HG03432 (cell line): ENCODE measurements around the gene MTCL1.

ENCODE experiments used
- ATAC-seq: cut with Tn5 transposase; IDR thresholded peaks from one replicate; pipeline ENCODE4 v1.9.1; 2021; ENCODE audit warnings: mild to moderate bottlenecking, moderate library complexity; ENCODE audit not compliant: unreplicated experiment

MTCL1 gene

GRCh38 chr18:8854962-8855361, 149.6 kb downstream of the MTCL1 start:
- ATAC-seq, result no peak

GRCh38 chr18:8856212-8856611, 150.9 kb downstream of the MTCL1 start:
- no peak for ATAC-seq

GRCh38 chr18:8856769-8857393, 151.5 kb downstream of the MTCL1 start:
- no peak for ATAC-seq

GRCh38 chr18:8857806-8858205, 152.4 kb downstream of the MTCL1 start:
- no peak for ATAC-seq

GRCh38 chr18:8858888-8859511, 153.6 kb downstream of the MTCL1 start:
- ATAC-seq, result no peak

- no peak for ATAC-seq
Observed at GRCh38 chr18:8860845-8861642, 155.7 kb downstream of the MTCL1 start.

GRCh38 chr18:8863427-8863826, 158.1 kb downstream of the MTCL1 start:
- ATAC-seq, result no peak

GRCh38 chr18:8865934-8866333, 160.6 kb downstream of the MTCL1 start:
- no peak for ATAC-seq

- no peak for ATAC-seq
Observed at GRCh38 chr18:8866679-8867078, 161.3 kb downstream of the MTCL1 start.

- ATAC-seq, result no peak
Observed at GRCh38 chr18:8868276-8868675, 162.9 kb downstream of the MTCL1 start.

GRCh38 chr18:8868779-8869415, 163.5 kb downstream of the MTCL1 start:
- ATAC-seq, result no peak

GRCh38 chr18:8869696-8870095, 164.3 kb downstream of the MTCL1 start:
- no peak for ATAC-seq

GRCh38 chr18:8870528-8870927, 165.2 kb downstream of the MTCL1 start:
- ATAC-seq, result no peak

GRCh38 chr18:8871489-8871888, 166.1 kb downstream of the MTCL1 start:
- no peak for ATAC-seq

GRCh38 chr18:8874872-8875271, 169.5 kb downstream of the MTCL1 start:
- no peak for ATAC-seq

GRCh38 chr18:8876887-8877286, 171.5 kb downstream of the MTCL1 start:
- ATAC-seq, result no peak

- no peak for ATAC-seq
Observed at GRCh38 chr18:8881103-8881502, 175.7 kb downstream of the MTCL1 start.
